ENCODE measurements around the gene SFMBT2. TPM values are rescaled to one million over a fixed set of nuclear protein-coding genes. Genes with fewer than 3 reads are reported as not detected.

The SFMBT2 gene
- total and polyA plus RNA-seq, 2 of the 13 experiments (the other 11 are each of a cell fraction or from before 2014, with no cell fraction given), result 0.01 to 0.02 TPM

DNA sequence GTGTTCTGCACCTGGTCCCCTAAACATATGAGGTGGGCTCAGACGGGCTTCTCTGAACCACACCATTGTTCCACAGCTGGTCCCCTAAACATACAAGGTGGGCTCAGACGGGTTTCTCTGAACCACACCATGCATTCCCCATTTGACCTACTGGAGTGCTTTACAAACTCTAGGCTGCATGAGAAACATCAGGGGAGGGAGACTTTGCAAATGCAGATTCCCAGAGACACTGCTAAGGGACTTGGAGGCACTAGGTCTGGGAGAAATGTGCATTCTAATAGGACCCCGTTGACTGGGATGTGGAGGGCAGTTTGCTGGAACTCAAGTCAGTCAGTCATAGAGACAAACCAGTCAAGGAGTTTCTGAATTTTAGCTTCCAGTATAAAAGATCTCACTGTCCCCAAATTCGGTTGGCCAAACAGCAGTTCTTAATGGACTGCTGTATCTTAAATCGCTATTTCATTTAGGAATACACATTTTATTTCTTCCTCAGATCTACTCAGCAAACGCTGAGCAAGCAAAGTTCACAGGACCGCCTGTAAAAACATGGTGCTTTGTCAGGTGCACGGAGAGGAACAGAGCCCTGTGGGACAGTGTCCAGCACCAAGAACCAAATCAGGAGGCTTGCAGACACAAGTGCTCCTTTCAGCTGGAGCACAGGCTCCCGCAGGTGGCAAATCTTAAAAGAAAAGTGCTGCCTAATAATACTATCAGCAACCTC is 198.8 kb downstream of the SFMBT2 start (continued):
- TF ChIP-seq, protein P1, sequence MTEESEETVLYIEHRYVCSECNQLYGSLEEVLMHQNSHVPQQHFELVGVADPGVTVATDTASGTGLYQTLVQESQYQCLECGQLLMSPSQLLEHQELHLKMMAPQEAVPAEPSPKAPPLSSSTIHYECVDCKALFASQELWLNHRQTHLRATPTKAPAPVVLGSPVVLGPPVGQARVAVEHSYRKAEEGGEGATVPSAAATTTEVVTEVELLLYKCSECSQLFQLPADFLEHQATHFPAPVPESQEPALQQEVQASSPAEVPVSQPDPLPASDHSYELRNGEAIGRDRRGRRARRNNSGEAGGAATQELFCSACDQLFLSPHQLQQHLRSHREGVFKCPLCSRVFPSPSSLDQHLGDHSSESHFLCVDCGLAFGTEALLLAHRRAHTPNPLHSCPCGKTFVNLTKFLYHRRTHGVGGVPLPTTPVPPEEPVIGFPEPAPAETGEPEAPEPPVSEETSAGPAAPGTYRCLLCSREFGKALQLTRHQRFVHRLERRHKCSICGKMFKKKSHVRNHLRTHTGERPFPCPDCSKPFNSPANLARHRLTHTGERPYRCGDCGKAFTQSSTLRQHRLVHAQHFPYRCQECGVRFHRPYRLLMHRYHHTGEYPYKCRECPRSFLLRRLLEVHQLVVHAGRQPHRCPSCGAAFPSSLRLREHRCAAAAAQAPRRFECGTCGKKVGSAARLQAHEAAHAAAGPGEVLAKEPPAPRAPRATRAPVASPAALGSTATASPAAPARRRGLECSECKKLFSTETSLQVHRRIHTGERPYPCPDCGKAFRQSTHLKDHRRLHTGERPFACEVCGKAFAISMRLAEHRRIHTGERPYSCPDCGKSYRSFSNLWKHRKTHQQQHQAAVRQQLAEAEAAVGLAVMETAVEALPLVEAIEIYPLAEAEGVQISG (CRISPR knock-in tag; IDR thresholded peaks at IDR 0.05), result no peak
- no peak for TF ChIP-seq ZNF256 (CRISPR knock-in tag; conservative IDR thresholded peaks at IDR 0.05)
- TF ChIP-seq NFYC (CRISPR knock-in tag; IDR thresholded peaks at IDR 0.05), result no peak
- no peak for TF ChIP-seq ARID5B (CRISPR knock-in tag; IDR thresholded peaks at IDR 0.05)

DNA sequence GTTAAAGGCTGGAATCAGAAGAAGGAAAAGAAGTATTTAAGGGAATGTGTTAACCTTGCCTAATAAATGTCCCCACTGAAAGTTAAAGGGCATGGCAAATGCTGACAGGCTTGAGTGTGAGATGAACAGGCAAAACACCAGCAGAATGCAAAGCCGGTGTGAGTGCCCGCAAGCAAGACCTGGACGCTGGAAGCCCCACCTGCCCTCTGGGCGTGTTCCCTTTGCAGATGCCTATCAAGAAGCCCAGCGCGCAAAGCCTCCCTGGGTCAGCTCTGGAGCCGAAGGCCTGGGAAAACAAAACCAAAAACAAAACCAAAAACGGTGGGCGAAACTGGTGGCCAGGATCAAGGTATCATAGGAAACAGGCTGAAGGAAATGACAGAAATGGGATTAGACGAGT is 200.3 kb downstream of the SFMBT2 start:
- BruUV-seq (replicated peaks), result no TSS peak
- H3K9me3 ChIP-seq (ENCODE audit: low read length), result no peaks in the 10 kb centered on the region
- no peaks in the 10 kb centered on the region; a peak in 1 of 5 replicates for H3K27me3 ChIP-seq (ENCODE audit: control insufficient read depth in 1 of 2, insufficient read depth in 2 of 2, low read length in 2 of 2)
- DNase-seq (ENCODE audit: low spot score), result no peak
- intact Hi-C loops (cut with micrococcal nuclease; ENCODE audit: unreplicated experiment), result no loop called here
- no peak overlapping the region for H2AFZ ChIP-seq (ENCODE audit: low read length)
- H3K27ac ChIP-seq (ENCODE audit: extremely low read length, insufficient read depth, low read length), result no peak overlapping the region
- no peaks in the 10 kb centered on the region for H4K20me1 ChIP-seq (ENCODE audit: insufficient read depth, low read length)
- ATAC-seq, result no peak
- in situ Hi-C loops (cut with HindIII; ENCODE audit: extremely low pct_ligation_motif_present, low pct_unique_long_range_greater_than_20kb), result no loop called here
- no peak overlapping the region for H3K9ac ChIP-seq (ENCODE audit: insufficient read depth, low read depth, low read length)
- WGBS (ENCODE audit: low lambda C conversion rate), result 44% methylated on average over 10 of the region's 10 CpGs
- H3K79me2 ChIP-seq (ENCODE audit: insufficient read depth, low read length), result no peaks in the 10 kb centered on the region
- ChIA-PET CTCF (ENCODE audit: low intra/inter-chr PET ratio, low total read pairs) (no interaction called here), POLR2A (no interaction called here)
- no peaks in the 10 kb centered on the region for H3K4me1 ChIP-seq (ENCODE audit: insufficient read depth, low read length)
- H3K4me2 ChIP-seq (ENCODE audit: low read depth, low read length), result no peak overlapping the region
- H3K4me3 ChIP-seq (replicated peaks in 1 of 3; ENCODE audit: insufficient read depth in 1 of 3, low read depth in 2 of 3, low read length in 3 of 3), result no peak overlapping the region
- no peak for FAIRE-seq
- no peaks in the 10 kb centered on the region for H3K36me3 ChIP-seq (replicated peaks in 1 of 2; ENCODE audit: control insufficient read depth in 1 of 2, insufficient read depth in 2 of 2, low read length in 2 of 2)
- TF ChIP-seq ZNF619 (CRISPR knock-in tag; IDR thresholded peaks at IDR 0.05), result no peak
- no peak for TF ChIP-seq PHF8 (CRISPR knock-in tag; IDR thresholded peaks at IDR 0.05)
- TF ChIP-seq RBM39 (IDR thresholded peaks at IDR 0.05; ENCODE audit: low read depth, low read length, poor library complexity, severe bottlenecking), result no peak
- no peak for TF ChIP-seq NBN (conservative IDR thresholded peaks at IDR 0.05)
- no peak for TF ChIP-seq ZNF234 (CRISPR knock-in tag; conservative IDR thresholded peaks at IDR 0.05)
- no peak for TF ChIP-seq SP4 (CRISPR knock-in tag; IDR thresholded peaks at IDR 0.05)
- no peak for TF ChIP-seq ZNF446 (CRISPR knock-in tag; IDR thresholded peaks at IDR 0.05)
- no peak for TF ChIP-seq ZNF800 (CRISPR knock-in tag; IDR thresholded peaks at IDR 0.05)

All from HepG2 (cell line).